Sigmoid colon (tissue), 4 donors: ENCODE measurements around the gene FCGBP.

ENCODE experiments used
- CTCF ChIP-seq, 4 experiments: fragments of 450-650 bp in 3 of 4; fragments of 200-600 bp in 1 of 4; IDR thresholded peaks; one replicate each; pipeline ENCODE4 v1.5.1; 2016 to 2019; ENCODE audit warnings: antibody characterized with exemption in 4 of 4, mild to moderate bottlenecking in 3 of 4, moderate library complexity in 2 of 4
- EP300 ChIP-seq, 4 donors: sonication (generic); formaldehyde crosslinking; IDR thresholded peaks; one replicate each; pipeline ENCODE4 v1.6.1; 2017; ENCODE audit warnings: antibody characterized with exemption in 4 of 4
- POLR2A ChIP-seq, 2 donors: fragments of 450-650 bp; IDR thresholded peaks; one replicate each; pipeline ENCODE4 v1.6.1; 2016; ENCODE audit warnings: antibody characterized with exemption in 2 of 2, mild to moderate bottlenecking in 2 of 2, moderate library complexity in 2 of 2
- POLR2AphosphoS5 ChIP-seq, 4 donors: sonication (generic); formaldehyde crosslinking; IDR thresholded peaks; one replicate each; pipeline ENCODE4 v1.6.1; 2017; ENCODE audit warnings: antibody characterized with exemption in 4 of 4

- TF ChIP-seq EP300 (IDR thresholded peaks at IDR 0.05): no peak
- no peak for TF ChIP-seq CTCF (IDR thresholded peaks at IDR 0.05)
- TF ChIP-seq POLR2A (IDR thresholded peaks at IDR 0.05): no peak
- TF ChIP-seq POLR2AphosphoS5 (IDR thresholded peaks at IDR 0.05): no peak
Measured at GRCh38 chr19:39935364-39935661, 879 bp upstream of the FCGBP start.
